Epithelial cell of esophagus (primary cell): ENCODE measurements around the gene CACNA2D1.

Experiments
- DNase-seq: peaks from one replicate; pipeline ENCODE4 v3.0.0; 2010; ENCODE audit warnings: low read depth
- H3K4me3 ChIP-seq: 2 replicates; pipeline ENCODE4 v1.5.1; 2011; ENCODE audit warnings: mild to moderate bottlenecking, low read length, control low read depth
- TF ChIP-seq, protein P1 (sequence below): IDR thresholded peaks from 2 replicates; pipeline ENCODE4 v1.5.1; 2011; ENCODE audit warnings: low read depth, mild to moderate bottlenecking, low read length, control low read depth, inconsistent platforms; ENCODE audit not compliant: insufficient read depth; ENCODE audit errors: missing control alignments

Gene CACNA2D1

DNA sequence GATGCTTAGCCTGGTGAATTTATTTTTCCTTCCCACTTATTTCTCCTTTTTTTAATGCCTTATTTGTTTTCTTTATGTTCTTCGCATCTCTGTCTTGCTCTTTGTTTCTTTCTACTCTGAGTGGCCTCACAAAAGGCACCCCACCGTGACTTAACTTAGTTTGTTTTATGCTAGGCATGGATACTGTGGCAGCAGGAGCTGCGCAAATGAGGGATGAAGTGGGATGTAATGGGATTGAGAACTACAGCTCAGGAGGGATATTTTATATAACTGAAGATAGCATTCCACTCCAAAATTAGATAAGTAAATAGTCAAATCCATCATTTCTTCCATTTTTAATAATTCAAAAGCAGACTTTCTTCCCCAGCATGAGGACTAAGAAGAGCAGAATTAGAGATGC is 1.7 kb upstream of the CACNA2D1 start:
- DNase-seq, result no peak
- H3K4me3 ChIP-seq, result no peak overlapping the region
- TF ChIP-seq, protein P1, sequence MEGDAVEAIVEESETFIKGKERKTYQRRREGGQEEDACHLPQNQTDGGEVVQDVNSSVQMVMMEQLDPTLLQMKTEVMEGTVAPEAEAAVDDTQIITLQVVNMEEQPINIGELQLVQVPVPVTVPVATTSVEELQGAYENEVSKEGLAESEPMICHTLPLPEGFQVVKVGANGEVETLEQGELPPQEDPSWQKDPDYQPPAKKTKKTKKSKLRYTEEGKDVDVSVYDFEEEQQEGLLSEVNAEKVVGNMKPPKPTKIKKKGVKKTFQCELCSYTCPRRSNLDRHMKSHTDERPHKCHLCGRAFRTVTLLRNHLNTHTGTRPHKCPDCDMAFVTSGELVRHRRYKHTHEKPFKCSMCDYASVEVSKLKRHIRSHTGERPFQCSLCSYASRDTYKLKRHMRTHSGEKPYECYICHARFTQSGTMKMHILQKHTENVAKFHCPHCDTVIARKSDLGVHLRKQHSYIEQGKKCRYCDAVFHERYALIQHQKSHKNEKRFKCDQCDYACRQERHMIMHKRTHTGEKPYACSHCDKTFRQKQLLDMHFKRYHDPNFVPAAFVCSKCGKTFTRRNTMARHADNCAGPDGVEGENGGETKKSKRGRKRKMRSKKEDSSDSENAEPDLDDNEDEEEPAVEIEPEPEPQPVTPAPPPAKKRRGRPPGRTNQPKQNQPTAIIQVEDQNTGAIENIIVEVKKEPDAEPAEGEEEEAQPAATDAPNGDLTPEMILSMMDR, result no peak

DNA sequence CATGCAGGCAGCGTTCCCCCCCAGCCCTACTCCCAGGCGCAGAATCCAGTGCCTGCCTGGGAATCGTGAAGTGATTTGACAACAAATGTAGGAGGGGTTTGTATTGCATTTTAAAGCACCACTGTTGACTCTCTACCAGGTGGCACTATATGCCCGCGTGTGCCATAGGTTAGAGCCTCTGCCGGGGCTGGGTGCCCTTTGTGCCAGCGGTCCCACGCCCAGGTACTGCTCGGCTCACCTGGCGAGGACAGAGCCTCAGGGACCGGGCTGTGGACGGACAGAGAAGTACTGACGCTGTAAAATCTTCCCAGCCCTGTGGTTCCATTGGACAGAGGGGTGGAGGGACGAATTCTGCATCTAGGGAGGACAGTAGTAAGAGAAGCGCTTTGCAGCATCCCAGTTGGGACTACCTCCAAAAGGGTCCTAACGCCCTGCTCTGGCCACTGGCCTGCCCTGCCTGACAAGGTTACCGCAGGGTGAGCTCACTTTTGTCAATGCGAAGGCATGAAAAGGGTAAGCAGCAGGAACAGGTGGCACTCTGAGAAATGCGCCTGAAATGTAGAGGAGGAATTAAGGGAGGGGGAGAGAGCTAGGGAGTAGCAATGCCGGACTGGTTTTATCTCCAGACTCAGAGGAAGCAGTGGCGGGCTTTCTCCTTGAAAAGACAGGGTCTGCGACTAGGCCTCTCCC is 788 bp upstream of the CACNA2D1 start:
- peak; percentile 9 for DNase-seq
- peak overlapping the region; percentile 50 for H3K4me3 ChIP-seq
- TF ChIP-seq, protein P1, result no peak

DNA sequence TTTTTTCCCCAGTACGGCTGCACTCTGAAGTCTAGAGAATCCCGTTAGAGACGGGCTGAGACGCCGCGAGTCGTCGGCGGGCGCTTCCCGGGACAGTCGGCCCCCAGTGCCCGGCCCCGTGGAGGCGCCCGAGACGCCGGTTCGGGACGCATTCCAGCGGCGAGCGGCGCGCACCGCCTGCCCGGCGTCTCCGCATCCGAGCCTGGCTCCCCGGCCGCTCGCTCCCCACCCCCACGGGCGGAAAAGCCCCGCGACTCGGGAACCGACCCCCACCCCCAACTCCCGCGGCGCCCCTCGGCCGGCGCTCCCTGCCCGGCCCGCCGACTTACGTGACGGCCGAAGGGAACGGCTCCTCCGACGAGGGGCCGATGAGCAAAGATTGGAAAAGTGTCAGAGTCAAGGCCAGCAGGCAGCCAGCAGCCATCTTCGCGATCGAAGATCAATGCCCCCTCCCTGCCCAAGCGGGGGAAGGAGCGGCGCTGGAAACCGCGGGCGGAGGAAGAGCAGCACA is 486 bp downstream of the CACNA2D1 start:
- H3K4me3 ChIP-seq, result peak overlapping the region; percentile 50
- DNase-seq, result no peak
- TF ChIP-seq, protein P1, result no peak

DNA sequence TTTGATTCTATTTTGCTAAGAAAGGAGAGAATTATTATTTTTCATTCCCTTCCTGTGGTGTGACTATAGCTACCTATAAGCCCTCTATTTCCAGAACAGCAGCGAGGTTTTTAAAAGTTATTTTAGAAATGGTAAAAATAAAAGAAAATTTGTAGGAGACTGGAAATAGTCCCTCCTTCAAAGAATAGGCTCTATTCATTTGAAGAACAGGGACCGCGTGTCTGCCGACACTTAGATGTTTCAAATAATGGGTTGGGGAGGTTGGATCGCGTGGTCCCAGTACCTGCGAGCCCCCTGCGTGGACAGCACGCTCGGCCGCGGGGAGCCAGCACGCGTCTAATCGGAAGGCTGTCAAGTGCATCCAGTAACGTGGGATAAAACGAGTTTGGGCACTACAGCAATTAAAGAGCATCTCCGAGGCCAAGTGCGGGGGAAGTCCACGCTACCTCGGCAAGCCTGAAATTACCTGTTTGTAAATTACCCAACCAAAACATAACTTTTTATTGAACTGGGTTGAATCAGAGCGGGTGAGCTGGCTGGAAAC is 1.0 kb downstream of the CACNA2D1 start:
- TF ChIP-seq, protein P1, result no peak
- H3K4me3 ChIP-seq, result peak overlapping the region; percentile 17

DNA sequence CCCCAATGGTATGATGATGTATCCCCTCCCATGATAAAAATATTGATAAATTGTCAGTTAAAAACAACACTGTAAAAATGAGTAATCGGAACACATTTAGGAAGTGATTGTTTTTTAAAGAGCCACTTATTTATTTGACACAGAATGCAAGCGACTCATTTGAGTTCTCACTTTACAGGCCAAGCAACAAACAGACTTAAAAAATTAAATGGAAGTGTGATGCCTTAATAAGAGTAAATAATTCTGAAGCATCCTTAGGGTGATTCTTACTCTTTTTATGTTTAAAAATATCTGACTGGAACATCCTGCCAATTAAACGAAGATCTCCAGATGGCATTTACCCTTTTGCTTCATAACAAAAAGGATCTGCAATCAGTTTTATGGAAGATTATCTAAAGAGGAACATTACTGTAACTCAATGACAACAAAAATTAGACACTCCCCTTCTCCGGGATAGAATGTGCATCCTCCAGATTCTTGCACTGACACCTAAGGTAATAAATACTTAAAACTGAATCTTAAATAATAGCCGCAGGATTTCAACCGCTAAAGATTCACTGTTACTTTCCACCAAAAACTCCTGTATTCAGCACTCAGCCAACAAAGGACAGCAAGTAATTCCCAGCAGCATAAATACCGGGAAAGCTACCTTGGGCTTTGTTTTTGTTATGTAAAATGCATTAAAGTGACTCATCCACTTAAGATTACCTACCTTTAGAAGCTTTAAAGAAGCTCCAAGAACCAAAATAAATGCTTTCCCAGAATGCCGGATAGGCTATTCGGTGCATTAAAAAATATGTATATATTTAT is 1.7 kb downstream of the CACNA2D1 start:
- no peak overlapping the region for H3K4me3 ChIP-seq
- DNase-seq, result peak; percentile 32
- TF ChIP-seq, protein P1, result no peak

More for the DNA sequence above, 1.0 kb downstream of the CACNA2D1 start:
- DNase-seq, result peak; percentile 46

DNA sequence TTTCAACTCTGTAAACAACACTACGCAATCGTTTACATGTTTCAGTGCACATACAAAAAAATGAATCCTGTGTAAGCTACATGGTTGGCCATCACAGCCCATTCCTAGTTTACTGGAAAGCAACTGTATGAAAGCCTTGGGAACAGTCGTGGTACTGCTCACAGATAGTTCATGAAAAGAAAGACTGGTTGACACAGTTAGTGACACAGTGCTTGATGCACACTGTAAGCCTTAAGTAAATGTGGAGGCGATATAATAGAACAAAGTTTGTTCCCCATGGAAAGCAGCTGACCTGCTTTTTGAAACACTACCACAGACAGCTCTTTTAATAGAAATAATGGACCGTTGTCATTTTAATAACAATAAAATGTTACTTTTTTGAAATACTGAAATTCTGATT is 5.1 kb downstream of the CACNA2D1 start:
- no peak overlapping the region for H3K4me3 ChIP-seq
- DNase-seq, result no peak
- TF ChIP-seq, protein P1, result no peak
